ENCODE data around the gene TXNL4A. TPM values are rescaled to one million over a fixed set of nuclear protein-coding genes. Genes with fewer than 3 reads are reported as not detected.

TXNL4A gene
- total and polyA plus RNA-seq, 12 donors = 26.5 to 148 (median 91.5) TPM

DNA sequence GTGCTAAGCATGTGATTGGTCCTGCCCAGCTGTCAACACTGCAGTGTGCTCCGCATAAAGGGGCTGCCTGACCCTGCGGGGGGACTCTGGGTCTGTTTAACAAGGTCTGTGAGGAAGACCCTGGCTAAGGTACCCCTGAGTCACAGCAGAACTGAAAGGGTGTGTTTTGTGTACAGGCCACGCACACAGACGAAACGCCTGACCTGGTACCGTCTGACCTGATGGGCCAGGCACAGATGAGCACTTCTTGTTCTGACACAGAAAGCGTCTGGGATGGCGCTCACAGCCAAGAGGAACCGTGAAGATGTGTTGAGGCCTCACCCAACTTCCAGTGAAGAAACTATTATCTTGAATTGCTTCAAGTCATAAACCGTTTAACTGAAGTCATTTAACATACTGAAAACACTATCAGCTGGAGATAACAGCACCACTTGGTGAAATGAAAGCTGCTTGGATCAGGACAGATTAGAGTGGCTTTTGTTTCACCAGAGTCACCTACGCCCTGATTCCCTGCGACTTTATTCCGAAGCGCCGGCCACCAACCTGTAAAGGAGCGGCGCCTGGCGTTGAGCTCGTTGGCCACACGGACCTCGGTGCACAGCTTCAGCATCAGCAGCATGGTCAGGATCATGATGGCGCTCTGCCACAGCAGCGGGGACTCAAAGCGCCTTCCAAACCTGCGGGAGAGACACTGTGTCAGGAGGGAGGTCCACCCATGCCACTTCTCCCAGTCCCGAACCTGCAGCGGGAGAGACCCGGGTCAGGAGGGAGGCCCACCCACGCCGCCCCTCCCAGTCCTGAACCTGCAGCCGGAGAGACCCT is 45.4 kb downstream of the TXNL4A start:
- H3K4me3 ChIP-seq = no peak overlapping the region
- peaks cover 0 to 21% of the 10 kb centered on the region in 2 donors for H3K36me3 ChIP-seq (replicated peaks in 1 of 2)
- no peaks in the 10 kb centered on the region for H3K9me3 ChIP-seq (replicated peaks in 1 of 3)
- TF ChIP-seq, protein P1, sequence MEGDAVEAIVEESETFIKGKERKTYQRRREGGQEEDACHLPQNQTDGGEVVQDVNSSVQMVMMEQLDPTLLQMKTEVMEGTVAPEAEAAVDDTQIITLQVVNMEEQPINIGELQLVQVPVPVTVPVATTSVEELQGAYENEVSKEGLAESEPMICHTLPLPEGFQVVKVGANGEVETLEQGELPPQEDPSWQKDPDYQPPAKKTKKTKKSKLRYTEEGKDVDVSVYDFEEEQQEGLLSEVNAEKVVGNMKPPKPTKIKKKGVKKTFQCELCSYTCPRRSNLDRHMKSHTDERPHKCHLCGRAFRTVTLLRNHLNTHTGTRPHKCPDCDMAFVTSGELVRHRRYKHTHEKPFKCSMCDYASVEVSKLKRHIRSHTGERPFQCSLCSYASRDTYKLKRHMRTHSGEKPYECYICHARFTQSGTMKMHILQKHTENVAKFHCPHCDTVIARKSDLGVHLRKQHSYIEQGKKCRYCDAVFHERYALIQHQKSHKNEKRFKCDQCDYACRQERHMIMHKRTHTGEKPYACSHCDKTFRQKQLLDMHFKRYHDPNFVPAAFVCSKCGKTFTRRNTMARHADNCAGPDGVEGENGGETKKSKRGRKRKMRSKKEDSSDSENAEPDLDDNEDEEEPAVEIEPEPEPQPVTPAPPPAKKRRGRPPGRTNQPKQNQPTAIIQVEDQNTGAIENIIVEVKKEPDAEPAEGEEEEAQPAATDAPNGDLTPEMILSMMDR (IDR thresholded peaks at IDR 0.05) = no peak
- no peak for TF ChIP-seq POLR2A (IDR thresholded peaks at IDR 0.05)
- H3K27me3 ChIP-seq = no peaks in the 10 kb centered on the region
- DNase-seq = peak in 3 of 7 donors; percentile 13 to 43 (median 18)
- whole genome bisulfite sequencing, 4 donors = 87 to 92% (median 90%) methylated on average over 21 to 31 of the region's 31 CpGs
- peaks cover 0 to 15% of the 10 kb centered on the region in 2 donors for H3K4me1 ChIP-seq (replicated peaks in 1 of 2)
- intact Hi-C loops (cut with DNase I) = no loop called here
- H3K27ac ChIP-seq = peak overlapping the region in 1 of 5 donors; percentile 69

DNA sequence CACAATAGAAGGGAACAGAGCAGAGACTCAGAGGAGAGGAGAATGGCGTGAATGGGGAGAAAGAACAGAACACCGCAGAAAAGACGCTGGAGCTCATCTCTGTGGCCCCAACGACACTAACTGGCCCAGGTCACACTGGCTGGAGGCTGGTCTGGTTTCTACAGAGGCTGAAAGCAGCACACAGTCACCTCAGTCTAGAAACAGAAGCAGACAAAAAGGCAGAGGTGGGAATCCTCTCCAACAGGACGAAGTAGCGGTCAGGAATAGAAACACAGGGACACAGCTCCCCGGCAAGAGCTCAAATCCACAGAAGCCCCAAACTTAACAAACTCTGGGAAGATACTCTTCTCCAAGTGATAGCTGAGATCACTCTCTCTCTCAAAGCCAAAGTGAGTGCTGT is 46.2 kb downstream of the TXNL4A start:
- Histone ChIP-seq H3K9me3 (replicated peaks in 1 of 3) (no peaks in the 10 kb centered on the region), H3K4me1 (replicated peaks in 1 of 2) (peaks cover 0 to 15% of the 10 kb centered on the region in 2 donors), H3K36me3 (replicated peaks in 1 of 2) (peaks cover 0 to 21% of the 10 kb centered on the region in 2 donors), H3K27me3 (no peaks in the 10 kb centered on the region), H3K27ac (peak overlapping the region in 2 of 5 donors; percentile 10 to 65), H3K4me3 (no peak overlapping the region)
- intact Hi-C loops (cut with DNase I) = no loop called here
- peak in 2 of 7 donors; percentile 3 to 7 for DNase-seq
- TF ChIP-seq, protein P1 (IDR thresholded peaks at IDR 0.05) = no peak
- TF ChIP-seq POLR2A (IDR thresholded peaks at IDR 0.05) = no peak
- 86 to 93% (median 87%) methylated on average over 7 of the region's 7 CpGs for WGBS, 4 donors

DNA sequence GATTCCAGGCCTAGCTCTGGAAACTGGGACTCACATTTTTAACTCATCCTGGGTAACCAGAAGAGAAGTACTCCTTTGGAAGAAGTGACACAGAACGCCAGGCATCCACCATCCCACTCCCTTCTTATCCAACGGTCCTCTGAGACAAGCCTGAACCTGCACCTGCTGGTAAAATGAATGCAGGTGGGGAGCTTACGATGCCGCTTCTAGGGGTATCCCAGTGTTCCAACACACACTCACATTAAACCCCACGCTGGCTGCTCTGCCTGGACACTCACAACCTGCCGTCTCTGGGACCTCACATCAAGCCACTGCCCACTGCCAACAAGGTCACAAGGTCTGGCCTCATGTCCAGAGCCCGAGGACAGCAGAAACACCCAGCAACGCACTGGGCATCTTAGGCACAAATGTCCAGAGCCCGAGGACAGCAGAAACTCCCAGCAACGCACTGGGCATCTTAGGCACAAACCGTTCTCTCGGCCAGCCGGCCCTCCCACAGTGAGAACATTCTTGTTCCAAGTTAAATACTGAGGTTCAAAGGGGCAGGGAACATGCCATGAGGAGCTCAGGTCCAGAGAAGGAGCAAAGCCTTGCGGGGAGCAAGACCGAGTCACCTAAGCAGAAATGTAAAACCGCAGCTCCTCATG is 46.8 kb downstream of the TXNL4A start:
- peak in 3 of 7 donors; percentile 16 to 46 (median 17) for DNase-seq
- H3K4me1 ChIP-seq (replicated peaks in 1 of 2) = peaks cover 0 to 15% of the 10 kb centered on the region in 2 donors
- TF ChIP-seq, protein P1 (IDR thresholded peaks at IDR 0.05) = no peak
- no peak overlapping the region for H3K4me3 ChIP-seq
- no peaks in the 10 kb centered on the region for H3K27me3 ChIP-seq
- peak overlapping the region in 1 of 5 donors; percentile 65 for H3K27ac ChIP-seq
- intact Hi-C loops (cut with DNase I) = no loop called here
- H3K36me3 ChIP-seq (replicated peaks in 1 of 2) = peaks cover 0 to 21% of the 10 kb centered on the region in 2 donors
- 78 to 85% (median 83%) methylated on average over 9 to 16 of the region's 16 CpGs for WGBS, 4 donors
- no peaks in the 10 kb centered on the region for H3K9me3 ChIP-seq (replicated peaks in 1 of 3)

DNA sequence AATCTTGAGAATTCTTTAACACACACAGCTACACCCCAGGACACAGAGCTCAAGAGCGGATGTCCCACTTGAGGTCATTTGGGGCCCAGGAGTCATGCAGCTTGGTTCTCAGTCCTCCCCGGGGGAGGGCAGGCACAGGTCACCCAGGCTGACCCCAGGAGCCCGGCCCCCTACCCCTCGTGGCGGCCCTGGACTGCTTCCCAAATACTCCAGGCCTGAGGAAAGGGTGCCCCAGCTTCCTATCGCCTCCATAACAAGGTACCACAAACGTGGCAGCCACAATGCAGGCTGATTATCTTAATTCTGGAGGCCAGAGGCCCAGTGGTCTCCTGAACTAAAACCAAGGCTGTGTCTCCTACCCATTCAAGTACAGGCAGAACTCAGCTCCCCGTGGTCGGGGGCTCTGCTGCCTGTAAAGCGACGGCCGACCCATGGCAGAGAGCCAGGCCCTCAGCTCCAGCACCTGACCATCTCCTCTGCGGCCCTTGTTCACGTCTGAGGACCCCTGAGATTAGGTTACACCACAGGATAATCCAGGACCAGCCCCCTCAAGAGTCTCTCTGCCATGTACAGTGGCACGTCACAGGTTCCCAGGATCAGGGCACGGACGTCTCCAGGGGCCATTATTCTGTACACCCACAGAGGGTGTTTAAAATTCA is 47.4 kb downstream of the TXNL4A start:
- TF ChIP-seq, protein P1 (IDR thresholded peaks at IDR 0.05) = no peak
- TF ChIP-seq POLR2A (IDR thresholded peaks at IDR 0.05) = no peak
- Histone ChIP-seq H3K27ac (peak overlapping the region in 1 of 5 donors; percentile 65), H3K4me1 (replicated peaks in 1 of 2) (peaks cover 0 to 11% of the 10 kb centered on the region in 2 donors), H3K27me3 (no peaks in the 10 kb centered on the region), H3K4me3 (no peak overlapping the region), H3K9me3 (replicated peaks in 1 of 3) (no peaks in the 10 kb centered on the region), H3K36me3 (replicated peaks in 1 of 2) (peaks cover 0 to 21% of the 10 kb centered on the region in 2 donors)
- intact Hi-C loops (cut with DNase I) = no loop called here
- peak in 4 of 7 donors; percentile 1 to 44 (median 14) for DNase-seq
- 81 to 94% (median 91%) methylated on average over 7 to 17 of the region's 17 CpGs for WGBS, 4 donors
